Measurements from ENCODE around the gene RAB24.
A peak's percentile ranks its signal among the peaks of the same experiment; 100 is the strongest.
"Not testable (repeated sequence)": the region's sequence is repeated elsewhere in the genome, so short reads cannot be mapped to it uniquely, and the experiment has no call there.

Gene RAB24

GRCh38 chr5:177303121-177303924 lies at the start of gene RAB24, which contains the start of gene PRELID1:
RAB24 (minus strand) TSS chr5:177303719; CDS start chr5:177303288, 431 bp downstream.
PRELID1 (plus strand) TSS chr5:177303799; CDS start chr5:177303986, 187 bp downstream.
- DNase-seq, result peak; percentile 82

- no peak for DNase-seq
Measured at GRCh38 chr5:177353093-177353492, 49.6 kb upstream of the RAB24 start.

GRCh38 chr5:177351392-177352329 lies 48.1 kb upstream of the RAB24 start, which contains the start of gene LMAN2:
LMAN2 (minus strand) TSS chr5:177351668; CDS start chr5:177351647, 21 bp downstream.
- DNase-seq, result peak; percentile 84

- DNase-seq, result no peak
Measured at GRCh38 chr5:177350776-177351391, 47.4 kb upstream of the RAB24 start.

GRCh38 chr5:177349762-177350161 lies 46.2 kb upstream of the RAB24 start:
- no peak for DNase-seq

GRCh38 chr5:177349362-177349647 lies 45.8 kb upstream of the RAB24 start:
- no peak for DNase-seq

- no peak for DNase-seq
Measured at GRCh38 chr5:177347699-177348098, 44.2 kb upstream of the RAB24 start.

- no peak for DNase-seq
Measured at GRCh38 chr5:177346820-177347219, 43.3 kb upstream of the RAB24 start.

- DNase-seq, result no peak
Measured at GRCh38 chr5:177344891-177345290, 41.4 kb upstream of the RAB24 start.

GRCh38 chr5:177343777-177344176 lies 40.3 kb upstream of the RAB24 start:
- DNase-seq, result no peak

- DNase-seq, result not testable (repeated sequence)
Measured at GRCh38 chr5:177343000-177343399, 39.5 kb upstream of the RAB24 start.

- DNase-seq, result no peak
Measured at GRCh38 chr5:177339107-177339638, 35.7 kb upstream of the RAB24 start.

- no peak for DNase-seq
Measured at GRCh38 chr5:177338251-177339106, 35.0 kb upstream of the RAB24 start.

- no peak for DNase-seq
Measured at GRCh38 chr5:177336603-177337494, 33.3 kb upstream of the RAB24 start.

GRCh38 chr5:177336112-177336511 lies 32.6 kb upstream of the RAB24 start:
- no peak for DNase-seq

- DNase-seq, result no peak
Measured at GRCh38 chr5:177335701-177336065, 32.2 kb upstream of the RAB24 start.

GRCh38 chr5:177334781-177335700 lies 31.5 kb upstream of the RAB24 start:
- no peak for DNase-seq

- no peak for DNase-seq
Measured at GRCh38 chr5:177334155-177334551, 30.6 kb upstream of the RAB24 start.

GRCh38 chr5:177333420-177334154 lies 30.1 kb upstream of the RAB24 start:
- no peak for DNase-seq
